Stimulated activated CD4-positive, alpha-beta T cell treated with anti-CD3 and anti-CD28 coated beads, Interleukin-1b, Interleukin-23, amount 100 ng/mL, for 1 hour (primary cell): ENCODE measurements around the gene HACD3.
"Not testable (repeated sequence)": the region's sequence is repeated elsewhere in the genome, so short reads cannot be mapped to it uniquely, and the experiment has no call there.

Experiments
- DNase-seq, 2 donors: peaks; one replicate each; pipeline ENCODE4 v3.0.0-alpha.2; 2020; ENCODE audit warnings: low read depth in 2 of 2

HACD3 gene

DNA sequence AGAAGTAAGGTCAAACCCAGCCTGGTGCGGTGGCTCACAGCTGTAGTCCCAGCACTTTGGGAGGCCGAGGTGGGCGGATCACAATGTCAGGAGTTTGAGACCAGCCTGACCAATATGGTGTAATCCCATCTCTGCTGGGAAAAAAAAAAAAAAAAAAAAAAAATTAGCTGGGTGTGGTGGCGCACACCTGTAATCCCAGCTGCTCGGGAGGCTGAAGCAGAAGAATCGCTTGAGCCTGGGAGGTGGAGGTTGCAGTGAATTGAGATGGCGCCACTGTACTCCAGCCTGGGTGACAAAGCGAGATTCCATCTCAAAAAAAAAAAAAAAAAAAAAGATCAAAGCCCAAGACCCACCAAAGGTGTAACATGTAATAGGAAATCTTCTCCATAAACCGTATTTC lies 19.0 kb downstream of the HACD3 start:
- not testable (repeated sequence) for DNase-seq

DNA sequence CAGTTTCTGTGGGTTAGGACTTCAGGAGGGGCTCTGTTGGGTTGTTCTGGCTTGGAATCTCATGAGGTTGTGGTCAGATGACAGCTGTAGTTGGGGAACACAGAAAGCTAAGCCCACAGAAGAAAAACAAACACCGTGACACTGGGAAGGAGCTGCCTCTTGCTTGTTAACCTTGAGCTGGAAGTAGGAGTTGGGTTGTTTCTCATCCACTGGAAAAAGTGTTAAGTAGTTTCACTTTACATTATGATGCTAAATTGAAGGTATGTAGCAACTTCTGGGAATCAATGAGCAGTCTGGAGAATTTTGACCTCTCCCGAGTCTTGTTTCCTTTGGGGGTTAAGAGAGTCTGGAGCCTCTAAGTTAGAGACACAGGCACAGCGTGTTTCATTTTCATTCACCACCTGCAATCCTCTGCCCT lies 20.4 kb downstream of the HACD3 start:
- DNase-seq = no peak

DNA sequence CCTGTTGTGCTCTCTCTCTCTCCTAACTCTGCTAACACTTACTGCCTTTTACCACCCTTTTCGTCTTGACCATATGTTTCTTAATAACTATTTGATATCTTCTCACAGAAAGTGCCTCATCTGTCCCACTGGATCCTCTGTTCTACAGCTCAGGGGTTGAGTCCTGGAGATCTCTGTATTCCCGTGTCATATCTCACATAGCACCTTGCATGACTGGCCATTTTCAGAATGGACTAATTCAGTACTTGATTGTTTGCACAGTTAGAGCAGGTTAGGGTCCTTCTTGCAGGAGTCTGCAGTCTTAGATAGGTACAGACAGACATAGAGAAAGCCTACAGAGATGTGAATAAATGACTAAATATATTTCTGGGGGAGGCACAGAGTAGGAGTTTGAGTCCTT lies 20.9 kb downstream of the HACD3 start:
- DNase-seq = no peak

DNA sequence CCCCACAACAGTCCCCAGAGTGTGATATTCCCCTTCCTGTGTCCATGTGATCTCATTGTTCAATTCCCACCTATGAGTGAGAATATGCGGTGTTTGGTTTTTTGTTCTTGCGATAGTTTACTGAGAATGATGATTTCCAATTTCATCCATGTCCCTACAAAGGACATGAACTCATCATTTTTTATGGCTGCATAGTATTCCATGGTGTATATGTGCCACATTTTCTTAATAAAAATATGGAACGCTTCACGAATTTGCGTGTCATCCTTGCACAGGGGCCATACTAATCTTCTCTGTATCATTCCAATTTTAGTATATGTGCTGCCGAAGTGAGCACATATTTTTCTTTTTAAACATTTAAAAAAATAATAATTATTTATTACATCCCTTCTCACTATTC lies 22.6 kb downstream of the HACD3 start:
- not testable (repeated sequence) for DNase-seq

DNA sequence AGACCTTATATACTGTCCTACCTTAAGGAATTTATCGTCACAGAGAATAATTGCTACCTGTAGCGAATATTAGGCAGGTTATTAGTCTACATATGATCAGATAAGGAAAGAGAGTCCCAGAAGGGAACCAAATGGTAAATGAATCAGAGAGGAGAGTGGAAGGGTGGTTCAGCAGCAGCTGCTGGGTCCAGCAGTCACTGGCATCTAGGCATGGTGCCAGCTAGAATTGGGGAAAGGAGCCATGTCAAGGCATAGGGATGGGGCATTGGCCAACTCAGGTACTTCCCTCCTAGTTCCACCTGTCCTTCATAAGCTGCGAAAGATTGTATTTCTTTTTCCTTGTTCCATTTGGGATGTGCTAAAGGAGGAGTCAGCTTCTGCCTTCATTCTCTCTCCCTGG lies 23.4 kb downstream of the HACD3 start:
- DNase-seq = no peak

DNA sequence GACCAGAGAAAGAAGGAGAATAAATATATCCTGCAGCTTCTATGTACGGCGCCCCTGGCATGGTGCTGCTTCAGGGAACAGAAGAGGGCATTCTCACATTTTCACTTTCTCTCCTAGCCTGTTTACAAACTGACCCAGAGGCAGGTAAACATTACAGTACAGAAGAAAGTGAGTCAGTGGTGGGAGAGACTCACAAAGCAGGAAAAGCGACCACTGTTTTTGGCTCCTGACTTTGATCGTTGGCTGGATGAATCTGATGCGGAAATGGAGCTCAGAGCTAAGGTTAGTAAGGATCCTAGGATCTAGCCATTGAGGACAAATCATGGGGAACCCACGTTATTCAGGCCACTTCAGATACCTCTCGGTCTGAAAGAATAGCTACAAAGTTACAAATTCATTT lies 26.4 kb downstream of the HACD3 start:
- DNase-seq = no peak

DNA sequence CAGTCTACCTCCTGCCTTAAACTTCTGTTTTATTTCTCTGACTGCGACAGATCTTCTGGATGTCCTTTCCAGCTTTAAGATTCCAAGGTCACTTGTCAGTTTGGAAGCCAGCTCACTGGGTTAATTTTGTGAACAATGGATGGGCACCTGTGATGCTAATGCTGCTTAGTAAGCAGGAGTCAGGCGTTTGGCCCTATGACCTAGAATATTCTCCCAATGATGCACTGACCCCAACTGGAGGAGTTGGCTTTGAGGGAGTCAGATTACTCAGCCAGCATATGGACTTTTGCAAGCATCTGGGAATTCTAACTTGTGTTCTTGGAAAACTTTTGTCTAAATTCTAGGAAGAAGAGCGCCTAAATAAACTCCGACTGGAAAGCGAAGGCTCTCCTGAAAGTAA lies 28.1 kb downstream of the HACD3 start:
- no peak for DNase-seq

DNA sequence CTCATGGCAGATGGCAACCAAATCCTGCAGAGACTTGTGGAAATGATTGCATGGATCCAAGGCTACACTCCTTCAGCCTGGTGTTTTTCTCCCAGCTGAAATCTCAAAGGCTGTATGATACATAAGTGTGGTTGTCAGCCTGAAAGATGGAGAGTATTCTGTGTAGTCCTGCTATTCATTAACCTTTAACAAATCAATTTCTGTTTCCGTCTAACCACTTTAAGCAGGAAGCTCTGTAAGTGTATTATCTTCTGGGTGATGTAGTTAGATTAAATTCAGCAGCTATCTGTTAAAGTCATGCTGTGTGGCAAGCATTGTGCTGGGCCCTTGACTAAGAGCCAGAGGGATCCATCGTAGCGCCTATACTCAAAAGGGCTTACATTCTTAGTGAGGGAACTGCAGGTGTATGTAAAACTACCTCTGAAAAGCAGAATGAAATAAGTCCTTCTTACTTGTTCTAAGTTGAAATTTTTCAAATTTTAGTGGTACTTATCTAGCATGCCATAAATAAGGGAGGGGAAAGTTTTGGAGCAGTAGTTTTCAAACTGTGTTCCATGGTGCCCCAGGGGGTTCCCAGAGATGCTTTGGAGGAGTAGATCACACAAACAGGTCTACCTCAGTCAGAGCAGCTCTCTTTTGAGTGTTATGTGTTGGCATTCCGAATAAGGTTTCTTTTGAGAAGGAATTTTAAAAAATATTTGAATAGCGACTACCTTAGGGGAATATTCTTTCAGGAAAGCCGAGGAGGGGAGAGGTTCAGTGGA lies 28.9 kb downstream of the HACD3 start:
- no peak for DNase-seq

DNA sequence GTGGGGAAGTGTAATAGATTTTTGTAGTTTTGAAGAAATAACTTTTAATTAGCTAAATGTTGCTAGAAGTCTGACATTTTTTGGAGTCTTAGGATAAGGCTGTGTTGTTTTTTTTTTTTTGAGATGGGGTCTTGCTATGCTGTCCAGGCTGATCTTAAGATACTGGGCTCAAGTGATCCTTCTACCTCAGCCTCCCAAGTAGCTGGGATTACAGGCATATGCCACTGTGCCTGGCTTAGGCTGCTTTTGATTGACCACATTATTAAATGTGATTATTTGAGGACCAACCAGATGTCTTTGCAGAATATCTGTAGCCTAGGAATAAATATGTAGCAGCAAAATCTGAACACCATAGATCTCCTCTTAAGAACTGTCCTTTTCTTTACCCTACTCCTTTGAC lies 29.7 kb downstream of the HACD3 start:
- no peak for DNase-seq

DNA sequence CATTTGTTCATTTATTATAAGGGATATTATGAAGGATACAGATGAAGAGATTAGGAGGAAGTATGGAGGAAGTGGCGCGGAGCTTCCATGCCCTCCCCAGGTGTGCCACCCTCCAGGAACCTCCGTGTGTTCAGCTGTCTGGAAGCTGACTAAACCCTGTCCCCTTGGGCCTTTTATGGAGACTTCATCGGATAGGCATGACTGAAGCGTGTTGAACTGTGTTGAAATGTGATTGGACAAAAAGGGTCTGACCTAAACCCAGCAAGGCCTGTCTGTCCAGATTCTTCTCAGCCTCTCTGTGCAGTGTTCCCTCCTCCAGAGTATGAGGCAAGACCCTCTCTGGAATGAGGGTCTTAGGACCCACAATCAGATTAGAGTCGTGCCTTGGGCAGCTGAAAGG lies 31.7 kb downstream of the HACD3 start:
- no peak for DNase-seq

DNA sequence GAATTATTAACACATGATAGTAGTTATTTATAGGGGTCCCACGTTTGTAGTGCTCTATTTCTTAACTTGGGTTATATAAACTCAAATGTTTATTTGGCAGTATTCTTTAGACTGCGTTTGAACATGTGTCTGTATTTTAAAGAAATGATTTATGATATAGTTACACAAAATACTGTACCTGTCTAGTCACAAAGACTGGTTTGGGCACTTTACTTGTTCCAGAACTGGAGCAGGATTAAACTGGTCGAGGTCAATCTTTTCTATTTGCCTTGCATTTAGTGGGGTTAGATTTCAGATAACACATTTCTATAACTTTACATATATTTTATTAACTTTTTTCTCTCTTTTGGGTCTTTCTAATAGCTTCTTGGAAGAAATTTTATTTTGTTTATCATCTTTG lies 39.5 kb downstream of the HACD3 start:
- no peak for DNase-seq

DNA sequence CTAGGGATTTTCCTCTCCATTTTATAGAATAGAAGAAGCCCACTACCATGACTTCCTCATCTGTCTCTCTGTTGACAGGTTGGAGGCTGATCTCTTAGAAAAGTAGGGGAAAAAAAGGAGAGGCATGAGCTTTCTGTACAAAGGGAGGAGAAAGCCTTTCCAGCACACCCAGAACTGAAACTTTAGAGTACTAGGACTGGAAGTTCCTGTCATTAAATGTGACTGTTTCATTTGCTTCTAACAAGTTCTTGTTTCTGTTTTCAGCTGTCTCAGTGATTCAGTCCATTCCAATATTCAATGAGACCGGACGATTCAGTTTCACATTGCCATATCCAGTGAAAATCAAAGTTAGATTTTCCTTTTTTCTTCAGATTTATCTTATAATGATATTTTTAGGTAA lies 41.7 kb downstream of the HACD3 start:
- no peak for DNase-seq

DNA sequence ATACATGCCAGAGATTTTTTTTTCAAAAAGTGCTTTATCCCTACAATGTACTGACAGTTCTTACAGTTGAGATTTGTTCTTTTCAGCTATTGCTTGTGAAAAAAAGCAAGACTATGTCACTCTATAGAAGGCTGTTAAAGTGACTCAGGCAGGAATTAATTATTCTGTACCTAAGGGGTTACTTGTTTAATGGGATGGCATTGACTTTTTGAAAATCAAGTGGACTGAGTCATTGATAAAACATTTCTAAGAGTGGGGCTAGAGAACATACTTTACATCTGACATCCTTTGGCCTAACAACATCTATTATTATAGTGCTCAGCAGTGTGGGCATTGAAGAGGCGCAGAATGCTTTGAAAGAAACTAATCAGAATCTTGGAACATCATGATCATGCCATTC lies 46.4 kb downstream of the HACD3 start:
- DNase-seq = no peak

DNA sequence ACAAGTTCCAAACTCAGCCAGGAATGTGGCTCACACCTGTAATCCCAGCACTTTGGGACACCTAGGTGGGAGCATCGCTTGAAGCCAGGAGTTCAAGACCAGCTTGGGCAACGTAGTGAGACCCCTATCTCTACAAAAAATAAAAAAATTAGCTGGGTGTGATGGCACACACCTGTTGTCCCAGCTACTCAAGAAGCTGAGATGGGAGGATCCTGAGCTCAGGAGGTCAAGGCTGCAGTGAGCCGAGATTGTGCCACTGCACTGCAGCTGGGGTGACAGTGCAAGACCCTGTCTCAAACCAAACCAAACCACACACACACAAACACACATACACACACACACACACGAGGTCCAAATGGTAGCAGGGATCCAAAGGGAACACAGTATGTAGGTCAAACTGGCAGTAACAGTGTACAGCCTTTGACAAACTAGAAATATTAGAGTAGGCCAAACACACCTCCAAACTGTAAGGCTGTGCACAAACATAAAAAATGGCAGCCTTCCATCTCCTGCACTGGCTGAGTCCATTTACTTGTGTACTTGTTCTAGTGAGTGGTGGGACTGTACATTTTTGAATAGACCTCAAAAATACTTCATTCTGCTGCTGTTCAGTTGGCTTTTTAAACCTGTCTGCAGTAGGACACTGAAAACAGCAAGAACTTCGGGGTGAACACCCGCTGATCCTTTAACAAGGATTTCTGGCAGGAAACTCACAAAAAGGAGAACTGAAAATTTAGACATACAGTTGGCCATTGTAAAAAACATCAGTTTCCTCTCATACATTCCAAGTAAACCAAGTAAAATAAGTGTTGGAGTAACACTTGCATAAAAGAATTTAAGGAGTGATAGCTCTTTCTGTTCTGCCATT lies 47.1 kb downstream of the HACD3 start:
- no peak for DNase-seq

DNA sequence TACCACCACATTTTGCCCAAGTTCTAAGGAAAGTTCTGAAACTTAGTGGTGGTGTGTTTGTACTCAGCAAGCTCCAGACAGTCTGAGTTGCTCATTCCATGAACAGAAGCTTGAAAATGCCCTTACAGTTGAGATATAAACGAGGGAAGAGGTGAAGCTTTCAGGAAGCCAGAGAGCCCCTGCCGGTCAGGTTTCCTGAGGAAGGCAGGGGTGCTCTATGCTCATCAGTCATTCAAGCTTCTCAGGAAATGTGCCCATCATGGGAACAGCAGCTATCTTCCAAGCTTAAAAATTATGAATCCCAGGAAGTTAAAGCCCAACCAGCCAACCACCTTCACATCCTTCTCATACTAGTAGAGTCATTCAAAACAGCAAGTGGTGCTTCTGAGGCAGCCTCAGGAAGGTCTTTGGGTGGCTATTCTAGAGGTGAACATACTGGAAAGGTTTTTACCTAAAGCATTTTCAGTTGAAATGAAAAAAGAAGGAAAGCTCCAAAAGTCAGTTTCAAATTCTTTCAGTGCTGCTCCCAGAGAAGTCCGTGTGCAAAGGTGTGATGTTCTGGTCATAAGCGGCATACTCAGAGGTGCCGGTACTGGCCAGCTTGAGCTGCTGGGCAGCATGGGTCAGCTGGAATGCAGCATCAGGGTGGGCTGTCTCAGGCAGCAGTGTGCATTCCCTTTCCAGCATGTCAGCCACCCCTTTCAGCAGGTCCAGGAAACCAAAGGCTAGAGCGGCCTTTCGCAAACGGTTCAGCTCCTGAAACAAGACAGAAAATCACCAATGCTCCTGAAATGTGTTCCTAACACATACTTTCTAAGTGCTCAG lies 48.9 kb downstream of the HACD3 start:
- DNase-seq = no peak

DNA sequence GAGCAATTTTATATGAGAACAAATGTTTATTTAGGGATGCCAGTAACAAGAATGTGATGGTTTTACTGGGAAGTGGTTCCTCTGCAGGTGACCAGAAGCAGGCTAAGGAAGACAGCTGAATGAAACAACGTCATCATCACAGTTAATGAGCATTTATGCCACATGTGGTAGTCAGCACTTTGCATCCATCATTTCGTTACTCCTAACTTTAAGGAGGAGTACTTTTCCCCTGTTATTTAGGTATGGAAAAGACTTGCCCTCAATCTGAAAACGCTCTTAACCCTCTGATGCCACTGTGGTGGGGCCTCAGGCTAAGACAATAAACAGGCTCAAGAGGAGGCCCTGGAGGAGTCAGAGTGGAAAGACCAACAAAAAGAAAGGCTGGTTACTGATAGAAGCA lies 49.5 kb downstream of the HACD3 start:
- DNase-seq = no peak

DNA sequence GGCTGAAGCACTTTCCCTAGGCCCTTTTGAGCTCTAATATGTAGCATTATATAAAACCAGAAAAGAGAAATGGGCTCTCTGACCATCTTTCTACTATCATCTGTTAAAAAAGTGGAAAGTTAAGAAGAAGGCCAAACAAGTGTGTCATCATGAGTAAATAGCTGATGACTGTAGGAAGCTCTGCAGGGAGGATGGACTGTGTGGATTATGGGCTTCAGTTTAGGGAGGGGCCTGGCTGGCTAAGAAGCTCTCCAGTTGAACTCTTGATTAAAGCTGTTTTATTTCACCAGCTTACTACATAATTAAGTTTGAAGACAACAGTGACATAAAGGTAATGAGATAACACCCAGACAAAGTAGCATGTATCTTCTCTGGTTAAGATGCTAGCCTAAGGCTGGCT lies 50.0 kb downstream of the HACD3 start:
- no peak for DNase-seq

DNA sequence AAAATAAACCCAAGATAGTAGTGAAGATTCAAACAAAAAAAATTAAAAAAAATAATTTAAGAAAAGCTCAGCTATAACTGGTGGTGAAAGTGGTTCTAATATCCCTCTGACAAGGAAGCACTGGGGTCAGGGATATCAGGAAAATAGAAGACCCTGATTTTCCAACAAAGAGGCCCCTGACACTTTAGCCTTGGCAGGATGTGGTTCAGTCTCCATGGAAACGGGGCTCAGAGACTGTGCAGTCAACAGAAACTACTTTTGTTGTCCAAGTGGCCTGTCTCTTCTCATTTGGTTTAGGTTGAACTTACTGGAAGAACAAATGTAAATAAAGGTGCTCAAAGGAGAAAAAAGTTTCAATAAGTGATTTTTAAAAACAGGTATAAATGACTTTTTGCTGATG lies 53.4 kb downstream of the HACD3 start:
- DNase-seq = peak in 1 of 2 donors; percentile 3

DNA sequence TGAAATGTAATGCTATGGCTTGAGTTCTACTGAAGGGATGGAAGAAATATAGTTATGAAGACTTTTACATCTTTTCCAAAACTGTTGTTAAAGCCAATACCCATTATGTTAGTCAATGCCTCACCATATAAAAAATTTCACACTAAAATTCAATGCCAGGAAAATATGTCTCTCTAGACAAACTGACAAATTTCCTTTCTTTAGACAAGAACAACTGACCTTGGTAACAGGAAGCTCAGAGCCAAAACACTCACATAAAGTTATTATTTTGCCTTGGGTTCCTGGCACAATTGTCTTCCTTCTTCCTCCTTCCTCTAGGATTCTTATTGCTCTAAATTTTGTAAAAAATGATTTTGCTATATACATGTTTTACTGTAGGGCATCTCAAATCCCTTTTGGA lies 54.0 kb downstream of the HACD3 start:
- DNase-seq = no peak

DNA sequence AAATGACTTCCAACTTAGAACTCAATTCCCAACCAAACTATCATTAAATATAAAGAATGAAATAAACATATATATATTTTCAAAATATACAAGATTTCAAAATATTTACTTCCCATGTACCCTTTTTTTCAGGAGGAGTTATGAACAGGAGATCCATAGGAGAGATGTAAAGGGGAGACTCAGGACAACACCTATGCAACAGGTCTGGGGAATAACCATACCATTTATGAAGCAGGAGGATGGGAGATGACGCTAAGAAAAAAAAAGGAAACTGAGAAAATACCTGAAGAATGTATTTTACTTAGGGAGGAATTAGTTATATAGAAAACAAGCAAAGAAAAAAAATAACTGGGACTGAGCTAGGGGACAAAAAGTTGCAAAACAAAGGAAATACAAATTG lies 56.8 kb downstream of the HACD3 start:
- no peak for DNase-seq

DNA sequence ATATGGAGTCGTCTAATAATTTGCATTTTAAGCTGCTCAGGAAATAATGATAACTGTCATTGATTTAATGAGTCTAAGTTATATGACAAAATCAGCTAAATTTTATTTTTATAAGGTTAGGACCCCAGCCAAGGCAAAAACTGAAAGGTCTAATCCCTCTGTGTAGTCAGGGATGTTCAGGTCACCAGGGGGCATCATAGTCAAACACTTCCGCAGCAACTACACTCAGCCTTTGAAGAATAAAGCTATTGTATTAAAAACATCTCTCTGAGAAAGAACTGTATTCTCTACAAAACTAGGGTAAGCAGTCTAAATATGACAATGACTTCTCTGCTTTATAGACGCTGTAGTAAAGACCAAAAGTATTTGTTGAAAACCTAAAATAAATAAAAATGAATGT lies 65.7 kb downstream of the HACD3 start:
- no peak for DNase-seq

DNA sequence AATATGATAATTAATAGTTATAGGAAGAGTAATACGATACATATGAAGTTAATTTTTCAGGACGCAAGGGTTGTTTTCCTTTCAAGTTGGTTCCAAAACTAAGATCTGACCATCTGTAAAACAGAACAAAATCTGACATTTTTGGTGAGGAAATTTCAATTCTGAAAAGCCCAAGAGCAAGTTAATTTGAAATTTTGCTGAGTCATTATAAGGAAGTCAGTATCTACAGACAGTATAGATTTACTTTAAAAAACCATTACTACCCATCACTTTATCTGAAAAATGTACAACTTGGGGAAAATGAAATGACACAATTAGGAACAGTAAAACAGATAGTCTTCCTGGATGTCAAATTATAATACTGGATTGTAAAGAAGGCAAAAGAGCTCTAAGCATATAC lies 68.2 kb downstream of the HACD3 start:
- no peak for DNase-seq
